WTC11 (cell line): ENCODE data around the gene ZFP62. TPM values are rescaled to one million over a fixed set of nuclear protein-coding genes. Genes with fewer than 3 reads are reported as not detected.

Experiments
- ATAC-seq: fragments of 200-7000 bp; cut with Tn5 transposase; 2 replicates; pipeline ENCODE4 v1.10.0; 2021; ENCODE audit warnings: mild to moderate bottlenecking, moderate library complexity
- CTCF ChIA-PET: fragments of 300-600 bp; sonication (Branson Sonifier 250); formaldehyde crosslinking; loops from one replicate; lab custom pipeline; 2021; ENCODE audit warnings: antibody characterized with exemption; lab: Charles Lee
- POLR2A ChIA-PET: fragments of 350-600 bp; sonication (Branson Sonifier 250); formaldehyde crosslinking; loops from one replicate; lab custom pipeline; 2021; ENCODE audit warnings: antibody characterized with exemption; lab: Charles Lee
- DNase-seq: peaks from one replicate; pipeline ENCODE4 v3.0.0; 2021; ENCODE audit warnings: low spot score
- H3K27ac Mint-ChIP-seq: 2 replicates; pipeline ENCODE4 v1.8.0; 2021; ENCODE audit warnings: mixed read lengths
- H3K27me3 Mint-ChIP-seq: 2 replicates; pipeline ENCODE4 v1.8.0; 2021; ENCODE audit warnings: low read depth, mild to moderate bottlenecking, moderate library complexity, mixed read lengths
- H3K36me3 Mint-ChIP-seq: 2 replicates; pipeline ENCODE4 v1.8.0; 2021; ENCODE audit warnings: mixed read lengths
- H3K4me1 Mint-ChIP-seq: 2 replicates; pipeline ENCODE4 v1.8.0; 2022; ENCODE audit warnings: mixed read lengths
- H3K4me3 Mint-ChIP-seq: 2 replicates; pipeline ENCODE4 v1.8.0; 2021; ENCODE audit warnings: mild to moderate bottlenecking, moderate library complexity, mixed read lengths
- H3K9me3 Mint-ChIP-seq: 2 replicates; pipeline ENCODE4 v1.8.0; 2021; ENCODE audit warnings: mixed read lengths
- ATF1 ChIP-seq: sonication (generic); formaldehyde crosslinking; IDR thresholded peaks from 2 replicates; pipeline ENCODE4 v1.8.1; 2023; ENCODE audit warnings: mild to moderate bottlenecking, moderate library complexity, missing genetic modification reagents
- CREB1 ChIP-seq: sonication (generic); formaldehyde crosslinking; IDR thresholded peaks from 2 replicates; pipeline ENCODE4 v1.8.0; 2023; ENCODE audit warnings: mild to moderate bottlenecking, missing genetic modification reagents
- FOXP1 ChIP-seq: sonication (generic); formaldehyde crosslinking; IDR thresholded peaks from 2 replicates; pipeline ENCODE4 v1.8.0; 2022; ENCODE audit warnings: missing genetic modification reagents, mild to moderate bottlenecking, moderate library complexity, borderline replicate concordance
- GABPB1 ChIP-seq: sonication (generic); formaldehyde crosslinking; IDR thresholded peaks from 2 replicates; pipeline ENCODE4 v1.8.1; 2023; ENCODE audit warnings: mild to moderate bottlenecking, missing genetic modification reagents
- GTF2I ChIP-seq: fragments of 250-450 bp; sonication (Bioruptor Pico); conservative IDR thresholded peaks from 2 replicates; pipeline ENCODE4 v1.4.0; 2021; ENCODE audit warnings: mild to moderate bottlenecking
- PRRX2 ChIP-seq: fragments of 250-450 bp; sonication (Bioruptor Pico); IDR thresholded peaks from 2 replicates; pipeline ENCODE4 v1.8.0; 2021; ENCODE audit warnings: mild to moderate bottlenecking
- TCF7 ChIP-seq: sonication (generic); formaldehyde crosslinking; IDR thresholded peaks from 2 replicates; pipeline ENCODE4 v1.8.0; 2022; ENCODE audit warnings: mild to moderate bottlenecking, low read depth, missing genetic modification reagents, moderate library complexity
- TEAD4 ChIP-seq: sonication (generic); formaldehyde crosslinking; IDR thresholded peaks from 2 replicates; pipeline ENCODE4 v1.8.0; 2022; ENCODE audit warnings: mild to moderate bottlenecking, missing genetic modification reagents
- total RNA-seq: library from RNA; stranded (reverse); gene quantifications from 3 replicates; pipeline ENCODE4 v1.2.3, GENCODE V29; 2021
- TF ChIP-seq, protein P1 (sequence below): fragments of 250-450 bp; sonication (Bioruptor Pico); IDR thresholded peaks from 2 replicates; pipeline ENCODE4 v1.9.0; 2021; ENCODE audit warnings: mild to moderate bottlenecking
- TF ChIP-seq, protein P2 (sequence below): sonication (generic); formaldehyde crosslinking; IDR thresholded peaks from 2 replicates; pipeline ENCODE4 v1.8.1; 2022; ENCODE audit warnings: missing genetic modification reagents, borderline replicate concordance
- TF ChIP-seq, protein P3 (sequence below): fragments of 250-450 bp; sonication (Bioruptor Pico); IDR thresholded peaks from 2 replicates; pipeline ENCODE4 v1.9.0; 2021; ENCODE audit warnings: mild to moderate bottlenecking, borderline replicate concordance
- TF ChIP-seq, protein P4 (sequence below): sonication (generic); formaldehyde crosslinking; conservative IDR thresholded peaks from 2 replicates; pipeline ENCODE4 v1.8.1; 2023; ENCODE audit warnings: mild to moderate bottlenecking, low read depth, missing genetic modification reagents, moderate library complexity
- TF ChIP-seq, protein P5 (sequence below): sonication (generic); formaldehyde crosslinking; IDR thresholded peaks from 2 replicates; pipeline ENCODE4 v1.8.1; 2023; ENCODE audit warnings: mild to moderate bottlenecking, missing genetic modification reagents, borderline replicate concordance
- TF ChIP-seq, protein P6 (sequence below): fragments of 250-450 bp; sonication (Bioruptor Pico); IDR thresholded peaks from 2 replicates; pipeline ENCODE4 v2.1.2; 2022; ENCODE audit warnings: mild to moderate bottlenecking, moderate library complexity

Gene ZFP62
- total RNA-seq, 1 experiment from 2014 or later = 41.2 TPM

DNA sequence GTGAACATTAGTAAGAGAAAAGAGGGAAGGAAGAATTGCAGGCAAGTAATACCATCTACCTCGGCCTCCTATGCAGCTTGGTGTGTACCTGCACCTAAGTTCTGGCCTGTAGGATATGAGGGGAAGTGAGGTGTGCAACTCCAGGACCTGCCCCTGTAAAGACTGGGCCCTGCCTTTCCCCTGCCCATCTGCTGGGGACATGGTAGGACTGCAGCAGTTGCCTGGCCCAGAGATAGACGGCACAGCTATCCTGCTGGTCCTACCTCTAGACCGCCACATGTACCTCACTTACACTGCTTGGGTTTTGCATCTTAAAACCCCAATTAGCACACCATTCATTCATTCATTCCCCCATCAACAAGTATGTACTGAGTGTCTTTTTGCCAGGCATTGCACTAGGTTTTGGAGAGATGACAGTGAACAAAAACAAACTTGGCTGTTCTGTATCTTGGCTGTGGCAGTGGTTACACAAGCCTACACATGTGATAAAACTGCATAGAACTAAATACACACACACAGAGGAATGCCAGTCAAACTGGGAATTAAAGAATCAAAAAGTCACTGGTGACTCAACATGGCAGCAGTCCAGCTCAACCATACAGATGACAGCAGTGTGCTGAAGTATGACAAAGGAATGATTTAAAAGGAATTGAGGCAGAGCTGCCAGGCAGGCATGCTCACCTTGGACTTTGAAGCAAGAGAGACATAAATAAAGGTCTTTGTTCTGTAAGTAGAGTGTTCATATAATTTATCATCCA lies 35.1 kb downstream of the ZFP62 start:
- no peak overlapping the region for H3K4me3 Mint-ChIP-seq
- DNase-seq = no peak
- TF ChIP-seq PRRX2 (CRISPR knock-in tag) = no peak
- no peak for TF ChIP-seq ATF1 (CRISPR knock-in tag)
- TF ChIP-seq, protein P1, sequence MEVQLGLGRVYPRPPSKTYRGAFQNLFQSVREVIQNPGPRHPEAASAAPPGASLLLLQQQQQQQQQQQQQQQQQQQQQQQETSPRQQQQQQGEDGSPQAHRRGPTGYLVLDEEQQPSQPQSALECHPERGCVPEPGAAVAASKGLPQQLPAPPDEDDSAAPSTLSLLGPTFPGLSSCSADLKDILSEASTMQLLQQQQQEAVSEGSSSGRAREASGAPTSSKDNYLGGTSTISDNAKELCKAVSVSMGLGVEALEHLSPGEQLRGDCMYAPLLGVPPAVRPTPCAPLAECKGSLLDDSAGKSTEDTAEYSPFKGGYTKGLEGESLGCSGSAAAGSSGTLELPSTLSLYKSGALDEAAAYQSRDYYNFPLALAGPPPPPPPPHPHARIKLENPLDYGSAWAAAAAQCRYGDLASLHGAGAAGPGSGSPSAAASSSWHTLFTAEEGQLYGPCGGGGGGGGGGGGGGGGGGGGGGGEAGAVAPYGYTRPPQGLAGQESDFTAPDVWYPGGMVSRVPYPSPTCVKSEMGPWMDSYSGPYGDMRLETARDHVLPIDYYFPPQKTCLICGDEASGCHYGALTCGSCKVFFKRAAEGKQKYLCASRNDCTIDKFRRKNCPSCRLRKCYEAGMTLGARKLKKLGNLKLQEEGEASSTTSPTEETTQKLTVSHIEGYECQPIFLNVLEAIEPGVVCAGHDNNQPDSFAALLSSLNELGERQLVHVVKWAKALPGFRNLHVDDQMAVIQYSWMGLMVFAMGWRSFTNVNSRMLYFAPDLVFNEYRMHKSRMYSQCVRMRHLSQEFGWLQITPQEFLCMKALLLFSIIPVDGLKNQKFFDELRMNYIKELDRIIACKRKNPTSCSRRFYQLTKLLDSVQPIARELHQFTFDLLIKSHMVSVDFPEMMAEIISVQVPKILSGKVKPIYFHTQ = no peak
- TF ChIP-seq, protein P2, sequence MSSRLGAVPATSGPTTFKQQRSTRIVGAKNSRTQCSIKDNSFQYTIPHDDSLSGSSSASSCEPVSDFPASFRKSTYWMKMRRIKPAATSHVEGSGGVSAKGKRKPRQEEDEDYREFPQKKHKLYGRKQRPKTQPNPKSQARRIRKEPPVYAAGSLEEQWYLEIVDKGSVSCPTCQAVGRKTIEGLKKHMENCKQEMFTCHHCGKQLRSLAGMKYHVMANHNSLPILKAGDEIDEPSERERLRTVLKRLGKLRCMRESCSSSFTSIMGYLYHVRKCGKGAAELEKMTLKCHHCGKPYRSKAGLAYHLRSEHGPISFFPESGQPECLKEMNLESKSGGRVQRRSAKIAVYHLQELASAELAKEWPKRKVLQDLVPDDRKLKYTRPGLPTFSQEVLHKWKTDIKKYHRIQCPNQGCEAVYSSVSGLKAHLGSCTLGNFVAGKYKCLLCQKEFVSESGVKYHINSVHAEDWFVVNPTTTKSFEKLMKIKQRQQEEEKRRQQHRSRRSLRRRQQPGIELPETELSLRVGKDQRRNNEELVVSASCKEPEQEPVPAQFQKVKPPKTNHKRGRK = no peak
- TF ChIP-seq, protein P3, sequence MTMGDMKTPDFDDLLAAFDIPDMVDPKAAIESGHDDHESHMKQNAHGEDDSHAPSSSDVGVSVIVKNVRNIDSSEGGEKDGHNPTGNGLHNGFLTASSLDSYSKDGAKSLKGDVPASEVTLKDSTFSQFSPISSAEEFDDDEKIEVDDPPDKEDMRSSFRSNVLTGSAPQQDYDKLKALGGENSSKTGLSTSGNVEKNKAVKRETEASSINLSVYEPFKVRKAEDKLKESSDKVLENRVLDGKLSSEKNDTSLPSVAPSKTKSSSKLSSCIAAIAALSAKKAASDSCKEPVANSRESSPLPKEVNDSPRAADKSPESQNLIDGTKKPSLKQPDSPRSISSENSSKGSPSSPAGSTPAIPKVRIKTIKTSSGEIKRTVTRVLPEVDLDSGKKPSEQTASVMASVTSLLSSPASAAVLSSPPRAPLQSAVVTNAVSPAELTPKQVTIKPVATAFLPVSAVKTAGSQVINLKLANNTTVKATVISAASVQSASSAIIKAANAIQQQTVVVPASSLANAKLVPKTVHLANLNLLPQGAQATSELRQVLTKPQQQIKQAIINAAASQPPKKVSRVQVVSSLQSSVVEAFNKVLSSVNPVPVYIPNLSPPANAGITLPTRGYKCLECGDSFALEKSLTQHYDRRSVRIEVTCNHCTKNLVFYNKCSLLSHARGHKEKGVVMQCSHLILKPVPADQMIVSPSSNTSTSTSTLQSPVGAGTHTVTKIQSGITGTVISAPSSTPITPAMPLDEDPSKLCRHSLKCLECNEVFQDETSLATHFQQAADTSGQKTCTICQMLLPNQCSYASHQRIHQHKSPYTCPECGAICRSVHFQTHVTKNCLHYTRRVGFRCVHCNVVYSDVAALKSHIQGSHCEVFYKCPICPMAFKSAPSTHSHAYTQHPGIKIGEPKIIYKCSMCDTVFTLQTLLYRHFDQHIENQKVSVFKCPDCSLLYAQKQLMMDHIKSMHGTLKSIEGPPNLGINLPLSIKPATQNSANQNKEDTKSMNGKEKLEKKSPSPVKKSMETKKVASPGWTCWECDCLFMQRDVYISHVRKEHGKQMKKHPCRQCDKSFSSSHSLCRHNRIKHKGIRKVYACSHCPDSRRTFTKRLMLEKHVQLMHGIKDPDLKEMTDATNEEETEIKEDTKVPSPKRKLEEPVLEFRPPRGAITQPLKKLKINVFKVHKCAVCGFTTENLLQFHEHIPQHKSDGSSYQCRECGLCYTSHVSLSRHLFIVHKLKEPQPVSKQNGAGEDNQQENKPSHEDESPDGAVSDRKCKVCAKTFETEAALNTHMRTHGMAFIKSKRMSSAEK (CRISPR knock-in tag) = no peak
- TF ChIP-seq CREB1 (CRISPR knock-in tag) = no peak
- TF ChIP-seq FOXP1 (CRISPR knock-in tag) = no peak
- TF ChIP-seq, all 79 proteins: peak for 0
- ChIA-PET POLR2A (interaction anchor here (0.8 kb wide), 1 partner anchor 15 kb away, joined by 3 read pairs; no protein-coding TSS in a partner anchor), CTCF (interaction anchor here (0.6 to 2.3 kb wide), 5 partner anchors 26 to 343 kb away, joined by 3 to 8 read pairs (median 3); no protein-coding TSS in a partner anchor)
- peaks cover 58% of the 10 kb centered on the region for H3K27me3 Mint-ChIP-seq
- no peak overlapping the region for H3K27ac Mint-ChIP-seq
- H3K4me1 Mint-ChIP-seq = peaks cover 20% of the 10 kb centered on the region
- peaks cover 37% of the 10 kb centered on the region for H3K9me3 Mint-ChIP-seq
- peaks cover 31% of the 10 kb centered on the region for H3K36me3 Mint-ChIP-seq
- no peak; the same call in 1 of the 2 replicates for ATAC-seq

DNA sequence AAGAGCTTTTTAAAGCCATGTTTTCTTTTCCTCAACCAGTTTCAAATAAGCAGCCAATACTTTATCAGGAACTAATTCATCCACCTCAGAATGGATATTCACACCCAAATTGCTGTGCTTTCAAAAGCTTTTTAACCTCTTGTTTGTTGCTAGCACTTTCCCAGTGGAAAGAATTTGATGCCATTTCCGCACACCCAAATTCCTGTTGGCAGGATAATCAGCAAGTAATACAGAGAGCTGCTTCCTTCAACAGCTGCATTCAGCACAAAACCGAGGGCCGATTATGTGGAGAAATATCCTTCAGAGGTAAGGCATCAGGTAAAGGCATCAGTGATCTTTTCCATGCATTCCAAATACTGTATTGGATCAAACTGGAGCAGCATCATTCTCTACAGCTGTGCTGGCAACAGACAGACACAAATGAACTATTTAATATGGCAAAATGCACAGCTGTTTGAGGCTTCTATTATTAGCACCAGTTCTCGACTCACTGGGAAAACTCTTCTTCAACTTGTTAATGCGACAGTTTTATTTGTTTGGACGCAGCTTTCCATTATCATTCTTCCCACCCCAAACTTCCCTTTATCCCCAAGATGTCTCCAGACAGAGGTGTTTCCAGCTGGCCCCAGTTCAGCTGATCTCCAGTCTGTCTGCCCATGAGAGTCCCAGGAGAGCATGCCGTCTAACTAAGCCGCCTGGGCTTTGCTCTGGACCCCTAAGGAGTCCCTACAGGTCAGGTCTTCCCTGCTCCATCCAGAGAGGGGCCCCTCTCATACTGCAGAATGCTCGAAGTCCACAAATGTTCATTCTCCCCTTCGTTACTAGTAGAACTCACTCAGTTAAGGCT lies 36.2 kb downstream of the ZFP62 start:
- H3K27ac Mint-ChIP-seq = no peak overlapping the region
- CTCF ChIA-PET = interaction anchor here (0.6 to 2.3 kb wide), 6 partner anchors 25 to 344 kb away, joined by 3 to 8 read pairs (median 4); no protein-coding TSS in a partner anchor
- H3K4me1 Mint-ChIP-seq = peaks cover 15% of the 10 kb centered on the region
- POLR2A ChIA-PET = interaction anchor here (0.6 to 0.8 kb wide), 2 partner anchors 14 to 475 kb away, joined by 3 read pairs; no protein-coding TSS in a partner anchor
- H3K27me3 Mint-ChIP-seq = peaks cover 47% of the 10 kb centered on the region
- peaks cover 22% of the 10 kb centered on the region for H3K36me3 Mint-ChIP-seq
- no peak for ATAC-seq
- peaks cover 29% of the 10 kb centered on the region for H3K9me3 Mint-ChIP-seq
- no peak overlapping the region for H3K4me3 Mint-ChIP-seq
- no peak for DNase-seq
- TF ChIP-seq GTF2I (CRISPR knock-in tag) (no peak), GABPB1 (CRISPR knock-in tag) (no peak), TCF7 (CRISPR knock-in tag) (no peak), TEAD4 (no peak)
- TF ChIP-seq, protein P4, sequence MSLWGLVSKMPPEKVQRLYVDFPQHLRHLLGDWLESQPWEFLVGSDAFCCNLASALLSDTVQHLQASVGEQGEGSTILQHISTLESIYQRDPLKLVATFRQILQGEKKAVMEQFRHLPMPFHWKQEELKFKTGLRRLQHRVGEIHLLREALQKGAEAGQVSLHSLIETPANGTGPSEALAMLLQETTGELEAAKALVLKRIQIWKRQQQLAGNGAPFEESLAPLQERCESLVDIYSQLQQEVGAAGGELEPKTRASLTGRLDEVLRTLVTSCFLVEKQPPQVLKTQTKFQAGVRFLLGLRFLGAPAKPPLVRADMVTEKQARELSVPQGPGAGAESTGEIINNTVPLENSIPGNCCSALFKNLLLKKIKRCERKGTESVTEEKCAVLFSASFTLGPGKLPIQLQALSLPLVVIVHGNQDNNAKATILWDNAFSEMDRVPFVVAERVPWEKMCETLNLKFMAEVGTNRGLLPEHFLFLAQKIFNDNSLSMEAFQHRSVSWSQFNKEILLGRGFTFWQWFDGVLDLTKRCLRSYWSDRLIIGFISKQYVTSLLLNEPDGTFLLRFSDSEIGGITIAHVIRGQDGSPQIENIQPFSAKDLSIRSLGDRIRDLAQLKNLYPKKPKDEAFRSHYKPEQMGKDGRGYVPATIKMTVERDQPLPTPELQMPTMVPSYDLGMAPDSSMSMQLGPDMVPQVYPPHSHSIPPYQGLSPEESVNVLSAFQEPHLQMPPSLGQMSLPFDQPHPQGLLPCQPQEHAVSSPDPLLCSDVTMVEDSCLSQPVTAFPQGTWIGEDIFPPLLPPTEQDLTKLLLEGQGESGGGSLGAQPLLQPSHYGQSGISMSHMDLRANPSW (CRISPR knock-in tag) = no peak
- TF ChIP-seq, protein P5, sequence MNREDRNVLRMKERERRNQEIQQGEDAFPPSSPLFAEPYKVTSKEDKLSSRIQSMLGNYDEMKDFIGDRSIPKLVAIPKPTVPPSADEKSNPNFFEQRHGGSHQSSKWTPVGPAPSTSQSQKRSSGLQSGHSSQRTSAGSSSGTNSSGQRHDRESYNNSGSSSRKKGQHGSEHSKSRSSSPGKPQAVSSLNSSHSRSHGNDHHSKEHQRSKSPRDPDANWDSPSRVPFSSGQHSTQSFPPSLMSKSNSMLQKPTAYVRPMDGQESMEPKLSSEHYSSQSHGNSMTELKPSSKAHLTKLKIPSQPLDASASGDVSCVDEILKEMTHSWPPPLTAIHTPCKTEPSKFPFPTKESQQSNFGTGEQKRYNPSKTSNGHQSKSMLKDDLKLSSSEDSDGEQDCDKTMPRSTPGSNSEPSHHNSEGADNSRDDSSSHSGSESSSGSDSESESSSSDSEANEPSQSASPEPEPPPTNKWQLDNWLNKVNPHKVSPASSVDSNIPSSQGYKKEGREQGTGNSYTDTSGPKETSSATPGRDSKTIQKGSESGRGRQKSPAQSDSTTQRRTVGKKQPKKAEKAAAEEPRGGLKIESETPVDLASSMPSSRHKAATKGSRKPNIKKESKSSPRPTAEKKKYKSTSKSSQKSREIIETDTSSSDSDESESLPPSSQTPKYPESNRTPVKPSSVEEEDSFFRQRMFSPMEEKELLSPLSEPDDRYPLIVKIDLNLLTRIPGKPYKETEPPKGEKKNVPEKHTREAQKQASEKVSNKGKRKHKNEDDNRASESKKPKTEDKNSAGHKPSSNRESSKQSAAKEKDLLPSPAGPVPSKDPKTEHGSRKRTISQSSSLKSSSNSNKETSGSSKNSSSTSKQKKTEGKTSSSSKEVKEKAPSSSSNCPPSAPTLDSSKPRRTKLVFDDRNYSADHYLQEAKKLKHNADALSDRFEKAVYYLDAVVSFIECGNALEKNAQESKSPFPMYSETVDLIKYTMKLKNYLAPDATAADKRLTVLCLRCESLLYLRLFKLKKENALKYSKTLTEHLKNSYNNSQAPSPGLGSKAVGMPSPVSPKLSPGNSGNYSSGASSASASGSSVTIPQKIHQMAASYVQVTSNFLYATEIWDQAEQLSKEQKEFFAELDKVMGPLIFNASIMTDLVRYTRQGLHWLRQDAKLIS = no peak
- TF ChIP-seq, protein P6, sequence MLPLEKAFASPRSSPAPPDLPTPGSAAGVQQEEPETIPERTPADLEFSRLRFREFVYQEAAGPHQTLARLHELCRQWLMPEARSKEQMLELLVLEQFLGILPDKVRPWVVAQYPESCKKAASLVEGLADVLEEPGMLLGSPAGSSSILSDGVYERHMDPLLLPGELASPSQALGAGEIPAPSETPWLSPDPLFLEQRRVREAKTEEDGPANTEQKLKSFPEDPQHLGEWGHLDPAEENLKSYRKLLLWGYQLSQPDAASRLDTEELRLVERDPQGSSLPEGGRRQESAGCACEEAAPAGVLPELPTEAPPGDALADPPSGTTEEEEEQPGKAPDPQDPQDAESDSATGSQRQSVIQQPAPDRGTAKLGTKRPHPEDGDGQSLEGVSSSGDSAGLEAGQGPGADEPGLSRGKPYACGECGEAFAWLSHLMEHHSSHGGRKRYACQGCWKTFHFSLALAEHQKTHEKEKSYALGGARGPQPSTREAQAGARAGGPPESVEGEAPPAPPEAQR (CRISPR knock-in tag) = no peak
